Medulla oblongata (tissue), 1 donor: ENCODE data around the gene ZNF586.
"Not testable (repeated sequence)": the region's sequence is repeated elsewhere in the genome, so short reads cannot be mapped to it uniquely, and the experiment has no call there.

ENCODE experiments used
- DNase-seq: peaks from one replicate; pipeline ENCODE4 v3.0.0-alpha.2; 2015; ENCODE audit errors: extremely low spot score

Gene ZNF586

GRCh38 chr19:57823608-57824007, 54.1 kb downstream of the ZNF586 start:
- DNase-seq: not testable (repeated sequence)

GRCh38 chr19:57825511-57825910, 56.0 kb downstream of the ZNF586 start:
- DNase-seq: no peak

- no peak for DNase-seq
These were observed 59.8 kb downstream of the ZNF586 start for GRCh38 chr19:57829316-57829715.

- DNase-seq: peak; percentile 51
These were observed 60.7 kb downstream of the ZNF586 start, which contains the start of gene ZNF587B for GRCh38 chr19:57830071-57830602. Gene ZNF587B (plus strand): TSS chr19:57830299. CDS start chr19:57830529, 230 bp downstream.
